Trophoblast cell (in vitro differentiated cells and primary cell): ENCODE results near the gene KIF1B.

Experiments used
- DNase-seq, 2 donors: peaks; one replicate each; pipeline ENCODE4 v3.0.0-alpha.2; 2016
- H2AFZ ChIP-seq: 2 replicates; pipeline ENCODE4 v1.6.1; 2013; ENCODE audit warnings: low read length, moderate library complexity, mild to moderate bottlenecking; ENCODE audit not compliant: insufficient read depth, poor library complexity
- H2AK5ac ChIP-seq: 2 replicates; pipeline ENCODE4 v1.6.1; 2013; ENCODE audit warnings: mild to moderate bottlenecking, low read length
- H2BK120ac ChIP-seq: 2 replicates; pipeline ENCODE4 v1.6.1; 2013; ENCODE audit warnings: low read length, mild to moderate bottlenecking, moderate library complexity; ENCODE audit not compliant: insufficient read depth, poor library complexity
- H2BK12ac ChIP-seq: 2 replicates; pipeline ENCODE4 v1.6.1; 2013; ENCODE audit warnings: mild to moderate bottlenecking, low read length, moderate library complexity
- H2BK5ac ChIP-seq: 2 replicates; pipeline ENCODE4 v1.6.1; 2013; ENCODE audit warnings: low read length, low read depth, moderate library complexity, mild to moderate bottlenecking; ENCODE audit not compliant: poor library complexity
- H3K14ac ChIP-seq: 2 replicates; pipeline ENCODE4 v1.6.1; 2013; ENCODE audit warnings: mild to moderate bottlenecking, low read length
- H3K18ac ChIP-seq: 2 replicates; pipeline ENCODE4 v1.6.1; 2013; ENCODE audit warnings: mild to moderate bottlenecking, low read length
- H3K23ac ChIP-seq: 2 replicates; pipeline ENCODE4 v1.6.1; 2013; ENCODE audit warnings: low read length
- H3K27ac ChIP-seq: 2 replicates; pipeline ENCODE4 v1.5.1; 2013; ENCODE audit warnings: low read depth, mild to moderate bottlenecking, inconsistent platforms, low read length, moderate library complexity
- H3K27me3 ChIP-seq: 2 replicates; pipeline ENCODE4 v1.6.1; 2013; ENCODE audit warnings: inconsistent platforms, mild to moderate bottlenecking, low read length, moderate library complexity; ENCODE audit not compliant: insufficient read depth
- H3K36me3 ChIP-seq, 2 experiments: 1 replicate in 1 of 2; 2 replicates in 1 of 2; pipeline ENCODE4 v1.6.1; 2013; ENCODE audit warnings: low read length in 2 of 2, mild to moderate bottlenecking in 2 of 2, moderate library complexity in 1 of 2; ENCODE audit not compliant: insufficient read depth in 2 of 2, control insufficient read depth in 1 of 2
- H3K4ac ChIP-seq: 2 replicates; pipeline ENCODE4 v1.6.1; 2013; ENCODE audit warnings: low read depth, mild to moderate bottlenecking, low read length, moderate library complexity
- H3K4me1 ChIP-seq, 2 experiments: 1 replicate in 1 of 2; 2 replicates in 1 of 2; pipeline ENCODE4 v1.6.1; 2013; ENCODE audit warnings: low read length in 2 of 2, mild to moderate bottlenecking in 2 of 2, moderate library complexity in 1 of 2; ENCODE audit not compliant: insufficient read depth in 2 of 2, control insufficient read depth in 1 of 2
- H3K4me2 ChIP-seq: 2 replicates; pipeline ENCODE4 v1.6.1; 2013; ENCODE audit warnings: inconsistent platforms, mild to moderate bottlenecking, low read length, moderate library complexity
- H3K4me3 ChIP-seq: 2 replicates; pipeline ENCODE4 v1.5.1; 2013; ENCODE audit warnings: mild to moderate bottlenecking, low read depth, low read length, inconsistent platforms
- H3K79me1 ChIP-seq: one replicate; pipeline ENCODE4 v1.6.1; 2013; ENCODE audit warnings: low read length
- H3K79me2 ChIP-seq: 2 replicates; pipeline ENCODE4 v1.6.1; 2013; ENCODE audit warnings: low read length, mild to moderate bottlenecking; ENCODE audit not compliant: control insufficient read depth, insufficient read depth, poor library complexity
- H3K9ac ChIP-seq: 2 replicates; pipeline ENCODE4 v1.6.1; 2013; ENCODE audit warnings: mild to moderate bottlenecking, low read length
- H3K9me3 ChIP-seq: 2 replicates; pipeline ENCODE4 v1.6.1; 2013; ENCODE audit warnings: low read depth, mild to moderate bottlenecking, control low read depth, inconsistent platforms, low read length; ENCODE audit not compliant: insufficient read depth
- H4K12ac ChIP-seq: 2 replicates; pipeline ENCODE4 v1.6.1; 2013; ENCODE audit warnings: low read depth, mild to moderate bottlenecking, low read length, moderate library complexity
- H4K8ac ChIP-seq: 2 replicates; pipeline ENCODE4 v1.6.1; 2013; ENCODE audit warnings: low read depth, mild to moderate bottlenecking, low read length, moderate library complexity
- H4K91ac ChIP-seq: one replicate; pipeline ENCODE4 v1.6.1; 2013; ENCODE audit warnings: low read depth, mild to moderate bottlenecking, low read length, moderate library complexity
- WGBS: extraction: QIAGEN DNeasy Blood & Tissue Kit; methylation state at CpG from one replicate; pipeline ENCODE4 v1.1.7; 2013; ENCODE audit warnings: missing lambda C conversion rate; ENCODE audit not compliant: insufficient read length, insufficient coverage; ENCODE audit errors: extremely low coverage; 5-methylcytosine and 5-hydroxymethylcytosine counted together

KIF1B gene

DNA sequence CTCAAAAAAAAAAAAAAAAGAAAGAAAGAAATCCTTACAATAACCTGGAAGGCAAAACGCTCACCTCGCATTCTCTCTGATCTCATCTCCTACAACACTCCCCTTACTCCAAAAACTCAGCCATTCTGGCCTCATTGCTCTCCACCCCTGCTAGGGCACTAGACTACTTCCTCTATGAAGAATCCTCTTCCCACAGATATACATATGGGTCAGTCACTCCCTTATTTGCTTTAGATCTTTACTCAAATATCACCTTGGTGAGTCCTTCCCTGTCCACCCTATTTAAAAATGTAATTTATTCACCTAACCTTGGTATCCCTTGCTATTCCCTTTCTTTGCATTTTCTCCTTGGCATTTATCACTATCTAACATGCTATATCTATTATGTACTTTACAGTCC lies 24.6 kb upstream of the KIF1B start:
- Histone ChIP-seq H3K4ac (no peak overlapping the region), H3K4me1 (no peaks in the 10 kb centered on the region), H2AFZ (no peak overlapping the region), H4K8ac (no peak overlapping the region), H3K79me2 (no peaks in the 10 kb centered on the region), H3K4me2 (no peak overlapping the region), H4K91ac (no peak overlapping the region), H2BK5ac (no peak overlapping the region), H3K23ac (no peak overlapping the region), H3K27ac (no peak overlapping the region), H3K79me1 (no peaks in the 10 kb centered on the region), H3K27me3 (no peaks in the 10 kb centered on the region), H2AK5ac (no peak overlapping the region), H3K18ac (no peak overlapping the region), H3K36me3 (peaks cover 2 to 3% of the 10 kb centered on the region in 2 experiments), H4K12ac (no peak overlapping the region), H3K9ac (no peak overlapping the region), H2BK12ac (no peak overlapping the region), H3K4me3 (no peak overlapping the region), H3K9me3 (no peaks in the 10 kb centered on the region), H3K14ac (no peak overlapping the region), H2BK120ac (no peak overlapping the region)
- 100% methylated on average over 1 of the region's 2 CpGs for WGBS
- DNase-seq: no peak

DNA sequence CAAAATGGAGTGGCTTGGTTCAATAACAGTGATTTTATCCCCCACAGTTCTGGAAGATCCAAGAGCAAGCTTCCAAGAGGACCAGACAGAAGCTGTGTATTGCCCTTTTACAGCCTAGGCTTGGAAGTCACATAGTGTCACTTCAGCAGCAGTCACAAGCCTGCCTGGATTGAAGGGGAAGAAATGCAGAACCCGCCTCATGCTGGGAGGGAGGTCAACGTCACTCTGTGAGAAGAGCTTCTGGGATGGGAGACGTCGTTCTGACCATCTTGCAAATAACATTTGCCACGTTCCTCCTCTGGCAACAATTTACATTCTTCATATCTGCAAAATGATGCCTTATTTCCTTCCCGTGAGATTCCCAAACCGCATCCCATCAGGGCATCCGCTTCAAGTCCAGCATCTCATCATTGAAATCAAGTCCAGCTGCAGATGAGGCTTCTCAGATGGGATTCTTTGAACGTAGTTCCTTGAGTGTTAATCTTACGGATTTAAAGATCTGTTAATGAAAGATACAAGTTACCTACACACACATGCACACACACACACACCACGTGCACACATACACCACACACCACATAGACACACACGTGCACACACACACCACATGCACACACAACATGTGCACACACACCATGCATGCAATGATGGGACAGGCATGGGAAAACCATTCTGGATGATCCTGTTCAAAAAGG lies 23.9 kb upstream of the KIF1B start:
- Histone ChIP-seq H3K27ac (no peak overlapping the region), H3K79me1 (no peaks in the 10 kb centered on the region), H3K4ac (no peak overlapping the region), H3K27me3 (no peaks in the 10 kb centered on the region), H2AK5ac (no peak overlapping the region), H3K36me3 (peaks cover 0 to 2% of the 10 kb centered on the region in 2 experiments), H2BK12ac (no peak overlapping the region), H3K18ac (no peak overlapping the region), H3K79me2 (no peaks in the 10 kb centered on the region), H3K14ac (no peak overlapping the region), H3K4me2 (no peak overlapping the region), H3K23ac (no peak overlapping the region), H4K12ac (no peak overlapping the region), H3K9ac (no peak overlapping the region), H3K9me3 (no peaks in the 10 kb centered on the region), H2AFZ (no peak overlapping the region), H3K4me3 (no peak overlapping the region), H3K4me1 (no peaks in the 10 kb centered on the region), H2BK120ac (no peak overlapping the region), H4K91ac (no peak overlapping the region), H2BK5ac (no peak overlapping the region), H4K8ac (no peak overlapping the region)
- WGBS: no CpG with 5 or more reads among the region's 12 CpGs
- no peak for DNase-seq

DNA sequence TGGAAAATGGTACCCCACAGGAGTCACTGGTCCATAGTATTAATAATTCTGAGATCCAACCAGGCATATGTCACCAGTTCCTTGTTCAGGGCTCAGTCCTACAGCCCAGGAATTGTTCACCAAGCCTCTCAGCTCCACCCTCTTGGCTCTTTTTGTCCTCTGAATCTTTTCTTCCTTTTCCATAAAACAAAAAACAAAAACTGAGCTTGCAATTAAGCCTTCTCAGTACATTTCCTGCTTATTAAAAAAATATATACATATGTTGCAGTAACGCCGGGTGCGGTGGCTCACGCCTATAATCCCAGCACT lies 23.4 kb upstream of the KIF1B start:
- Histone ChIP-seq H3K23ac (no peak overlapping the region), H4K12ac (no peak overlapping the region), H3K27ac (no peak overlapping the region), H3K27me3 (no peaks in the 10 kb centered on the region), H3K79me1 (no peaks in the 10 kb centered on the region), H2AFZ (no peak overlapping the region), H2BK120ac (no peak overlapping the region), H3K18ac (no peak overlapping the region), H3K79me2 (no peaks in the 10 kb centered on the region), H3K9me3 (no peaks in the 10 kb centered on the region), H3K36me3 (peaks cover 0 to 2% of the 10 kb centered on the region in 2 experiments), H4K91ac (no peak overlapping the region), H3K4me2 (no peak overlapping the region), H2BK12ac (no peak overlapping the region), H4K8ac (no peak overlapping the region), H3K4ac (no peak overlapping the region), H3K4me1 (no peaks in the 10 kb centered on the region), H3K14ac (no peak overlapping the region), H3K9ac (no peak overlapping the region), H3K4me3 (no peak overlapping the region), H2BK5ac (no peak overlapping the region), H2AK5ac (no peak overlapping the region)
- no CpG with 5 or more reads among the region's 4 CpGs for WGBS
- DNase-seq: no peak

DNA sequence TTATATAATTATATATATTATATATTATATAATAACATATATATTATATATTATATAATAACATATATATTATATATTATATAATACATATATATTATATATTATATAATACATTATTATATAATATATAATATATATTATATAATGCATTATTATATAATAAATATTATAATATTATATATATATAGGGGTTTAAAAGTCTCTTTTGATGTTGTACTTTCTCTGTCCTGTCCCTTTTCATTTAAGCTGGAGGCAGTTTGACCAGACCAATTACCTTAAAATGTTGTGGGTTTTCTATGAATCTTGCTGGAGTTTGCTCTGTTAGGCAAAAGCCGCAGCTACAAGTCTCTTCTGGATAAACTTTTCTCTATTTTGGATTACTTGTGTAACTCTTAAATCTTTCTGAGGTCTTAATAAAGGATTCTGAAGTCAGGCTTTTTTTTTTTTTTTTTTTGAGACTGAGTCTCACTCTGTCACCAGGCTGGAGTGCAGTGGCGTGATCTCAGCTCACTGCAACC lies 22.2 kb upstream of the KIF1B start:
- no peak overlapping the region for H3K18ac ChIP-seq
- no peak overlapping the region for H2BK120ac ChIP-seq
- H3K27ac ChIP-seq: no peak overlapping the region
- H2AFZ ChIP-seq: no peak overlapping the region
- H3K9me3 ChIP-seq: no peaks in the 10 kb centered on the region
- no peak overlapping the region for H4K91ac ChIP-seq
- H2AK5ac ChIP-seq: no peak overlapping the region
- H4K12ac ChIP-seq: no peak overlapping the region
- H3K9ac ChIP-seq: no peak overlapping the region
- no peak overlapping the region for H3K14ac ChIP-seq
- no peaks in the 10 kb centered on the region for H3K79me2 ChIP-seq
- no CpG with 5 or more reads among the region's 2 CpGs for WGBS
- DNase-seq: no peak
- H3K27me3 ChIP-seq: no peaks in the 10 kb centered on the region
- H3K4me1 ChIP-seq: no peaks in the 10 kb centered on the region
- H3K23ac ChIP-seq: no peak overlapping the region
- no peak overlapping the region for H3K4ac ChIP-seq
- H2BK12ac ChIP-seq: no peak overlapping the region
- no peak overlapping the region for H3K4me2 ChIP-seq
- no peak overlapping the region for H3K4me3 ChIP-seq
- no peaks in the 10 kb centered on the region for H3K79me1 ChIP-seq
- H3K36me3 ChIP-seq: peaks cover 0 to 2% of the 10 kb centered on the region in 2 experiments
- H2BK5ac ChIP-seq: no peak overlapping the region
- H4K8ac ChIP-seq: no peak overlapping the region
